ENCODE data around the gene SRRM3.
"Not testable (repeated sequence)": the region's sequence is repeated elsewhere in the genome, so short reads cannot be mapped to it uniquely, and the experiment has no call there.

The SRRM3 gene

GRCh38 chr7:76265299-76265698 is 63.6 kb downstream of the SRRM3 start:
- no peak for DNase-seq (ENCODE audit: low spot score)

- no peak for DNase-seq (ENCODE audit: low spot score)
These were observed 65.6 kb downstream of the SRRM3 start for GRCh38 chr7:76267107-76267893.

- no peak for DNase-seq (ENCODE audit: low spot score)
These were observed 66.1 kb downstream of the SRRM3 start for GRCh38 chr7:76267894-76268183.

- DNase-seq (ENCODE audit: low spot score): no peak
These were observed 66.7 kb downstream of the SRRM3 start for GRCh38 chr7:76268376-76268775.

- no peak for DNase-seq (ENCODE audit: low spot score)
These were observed 68.2 kb downstream of the SRRM3 start for GRCh38 chr7:76269895-76270294.

- DNase-seq (ENCODE audit: low spot score): not testable (repeated sequence)
These were observed 69.7 kb downstream of the SRRM3 start for GRCh38 chr7:76271384-76271783.

- DNase-seq (ENCODE audit: low spot score): no peak
These were observed 70.4 kb downstream of the SRRM3 start for GRCh38 chr7:76272142-76272541.

- no peak for DNase-seq (ENCODE audit: low spot score)
These were observed 71.3 kb downstream of the SRRM3 start for GRCh38 chr7:76272851-76273497.

GRCh38 chr7:76273503-76273902 is 71.8 kb downstream of the SRRM3 start:
- no peak for DNase-seq (ENCODE audit: low spot score)

- DNase-seq (ENCODE audit: low spot score): no peak
These were observed 76.8 kb downstream of the SRRM3 start for GRCh38 chr7:76278540-76278939.

GRCh38 chr7:76280408-76280807 is 78.7 kb downstream of the SRRM3 start:
- no peak for DNase-seq (ENCODE audit: low spot score)

GRCh38 chr7:76281006-76281705 is 79.5 kb downstream of the SRRM3 start:
- no peak for DNase-seq (ENCODE audit: low spot score)

- DNase-seq (ENCODE audit: low spot score): no peak
These were observed 80.1 kb downstream of the SRRM3 start for GRCh38 chr7:76281706-76282343.

- peak; percentile 71 for DNase-seq (ENCODE audit: low spot score)
These were observed 80.9 kb downstream of the SRRM3 start for GRCh38 chr7:76282344-76283253.

GRCh38 chr7:76283254-76284159 is 81.8 kb downstream of the SRRM3 start:
- DNase-seq (ENCODE audit: low spot score): no peak

- no peak for DNase-seq (ENCODE audit: low spot score)
These were observed 84.1 kb downstream of the SRRM3 start for GRCh38 chr7:76285604-76286374.

- no peak for DNase-seq (ENCODE audit: low spot score)
These were observed 85.2 kb downstream of the SRRM3 start for GRCh38 chr7:76286842-76287403.

- DNase-seq (ENCODE audit: low spot score): not testable (repeated sequence)
These were observed 89.2 kb downstream of the SRRM3 start for GRCh38 chr7:76290847-76291350.
